Naive thymus-derived CD4-positive, alpha-beta T cell (primary cell): ENCODE data around the gene DPEP2NB. TPM values are rescaled to one million over a fixed set of nuclear protein-coding genes. Genes with fewer than 3 reads are reported as not detected.

Experiments used
- ATAC-seq: fragments of 150-1000 bp; cut with Tn5 transposase; 2 replicates; pipeline ENCODE4 v1.10.0; 2021; ENCODE audit warnings: mild to moderate bottlenecking, moderate library complexity
- CTCF ChIA-PET: fragments of 350-600 bp; sonication (Branson Sonifier 250); formaldehyde crosslinking; loops from one replicate; lab custom pipeline; 2021; ENCODE audit warnings: antibody characterized with exemption; lab: Charles Lee
- POLR2A ChIA-PET: fragments of 350-600 bp; sonication (Branson Sonifier 250); formaldehyde crosslinking; loops from one replicate; lab custom pipeline; 2021; ENCODE audit warnings: antibody characterized with exemption, inconsistent platforms; lab: Charles Lee
- DNase-seq, 9 donors: peaks; one replicate each; pipeline versions ENCODE4 v3.0.0 to v3.0.0-alpha.2; 2020 to 2022; ENCODE audit warnings: mixed read lengths in 1 of 9
- H3K27ac ChIP-seq: one replicate; pipeline ENCODE4 v1.7.0; 2013; ENCODE audit warnings: mild to moderate bottlenecking, low read depth, low read length, moderate library complexity
- H3K27me3 ChIP-seq, 2 donors: one replicate each; pipeline ENCODE4 v1.7.0; 2013; ENCODE audit warnings: low read length in 2 of 2, mild to moderate bottlenecking in 2 of 2, moderate library complexity in 2 of 2; ENCODE audit not compliant: control insufficient read depth in 2 of 2, insufficient read depth in 2 of 2
- H3K36me3 ChIP-seq, 3 experiments: 1 replicate in 2 of 3; 2 replicates in 1 of 3; pipeline ENCODE4 v1.7.0; 2013; ENCODE audit warnings: low read length in 3 of 3, mild to moderate bottlenecking in 3 of 3, moderate library complexity in 1 of 3; ENCODE audit not compliant: insufficient read depth in 3 of 3, control insufficient read depth in 2 of 3
- H3K4me1 ChIP-seq, 2 donors: one replicate each; pipeline ENCODE4 v1.7.0; 2013; ENCODE audit warnings: low read length in 2 of 2, mild to moderate bottlenecking in 2 of 2, moderate library complexity in 1 of 2; ENCODE audit not compliant: control insufficient read depth in 2 of 2, insufficient read depth in 2 of 2
- H3K4me3 ChIP-seq: 2 replicates; pipeline ENCODE4 v1.7.0; 2013; ENCODE audit warnings: mild to moderate bottlenecking, low read length
- H3K9me3 ChIP-seq, 3 experiments: 1 replicate in 2 of 3; 2 replicates in 1 of 3; pipeline ENCODE4 v1.7.0; 2013; ENCODE audit warnings: low read length in 3 of 3; ENCODE audit not compliant: control insufficient read depth in 2 of 3
- H3K27ac Mint-ChIP-seq, 9 donors: one replicate each; pipeline ENCODE4 v1.8.0; 2020 to 2022; ENCODE audit warnings: mixed read lengths in 9 of 9, mild to moderate bottlenecking in 8 of 9, moderate library complexity in 5 of 9, inconsistent platforms in 2 of 9
- H3K27me3 Mint-ChIP-seq, 5 donors: one replicate each; pipeline ENCODE4 v1.8.0; 2021 to 2022; ENCODE audit warnings: mixed read lengths in 5 of 5, mild to moderate bottlenecking in 1 of 5
- H3K36me3 Mint-ChIP-seq, 5 donors: one replicate each; pipeline ENCODE4 v1.8.0; 2020 to 2022; ENCODE audit warnings: mixed read lengths in 5 of 5, mild to moderate bottlenecking in 3 of 5, inconsistent platforms in 1 of 5
- H3K4me1 Mint-ChIP-seq, 7 donors: one replicate each; pipeline ENCODE4 v1.8.0; 2020 to 2022; ENCODE audit warnings: mixed read lengths in 7 of 7, mild to moderate bottlenecking in 3 of 7, inconsistent platforms in 1 of 7
- H3K4me3 Mint-ChIP-seq, 10 donors: one replicate each; pipeline ENCODE4 v1.8.0; 2020 to 2022; ENCODE audit warnings: mild to moderate bottlenecking in 10 of 10, mixed read lengths in 10 of 10, moderate library complexity in 6 of 10, inconsistent platforms in 2 of 10
- H3K9me3 Mint-ChIP-seq, 11 donors: one replicate each; pipeline ENCODE4 v1.8.0; 2020 to 2022; ENCODE audit warnings: mixed read lengths in 11 of 11, mild to moderate bottlenecking in 4 of 11, inconsistent platforms in 1 of 11, moderate library complexity in 1 of 11
- intact Hi-C, 2 donors: fragments of 100-400 bp; cut with micrococcal nuclease; formaldehyde crosslinking; loops; one replicate each; pipeline ENCODE4 v1.15.1; 2023
- polyA plus RNA-seq, 2 donors: library from polyadenylated mRNA; unstranded; fragments of 300-500 nt; fragmentation: Illumina TruSeq; gene quantifications; one replicate each; pipeline ENCODE4 v1.2.3, GENCODE V29; 2021
- total RNA-seq, 6 experiments: library from RNA in 5 of 6; stranded (reverse) in 5 of 6; gene quantifications; 1 replicate in 5 of 6; 2 replicates in 1 of 6; pipeline ENCODE4 v1.2.3 and lab custom pipeline; 2021 to 2026

The DPEP2NB gene
- total RNA-seq (not detected), polyA plus RNA-seq (not detected), total RNA-seq (lab: John Stamatoyannopoulos, UW) (not detected)

- no peak within 1 kb of the TSS for H3K4me3 ChIP-seq
- no peaks in the 10 kb centered on the region for H3K4me1 ChIP-seq
- DNase-seq (no peak), ATAC-seq (no peak)
- H3K9me3 ChIP-seq, result no peaks in the 10 kb centered on the region
- ChIA-PET POLR2A (interaction anchor here (12.0 kb wide), 1 partner anchor 17 kb away, joined by 422 read pairs; the partner anchor contains the start of gene DPEP2), CTCF (no interaction called here)
- no peak within 1 kb of the TSS for H3K27ac ChIP-seq
- intact Hi-C loops, result no loop called here
- peaks cover 0 to under 1% (median 0%) of the 10 kb centered on the region in 5 donors for H3K27me3 Mint-ChIP-seq
- H3K27me3 ChIP-seq, result no peaks in the 10 kb centered on the region
- no peak within 1 kb of the TSS for H3K4me3 Mint-ChIP-seq
- H3K27ac Mint-ChIP-seq, result peak within 1 kb of the TSS in 3 of 9 donors; percentile 36 to 72 (median 51)
- H3K36me3 Mint-ChIP-seq, result peaks cover 0 to 3% (median 0%) of the 10 kb centered on the region in 5 donors
- peaks cover 6 to 18% (median 13%) of the 10 kb centered on the region in 7 donors for H3K4me1 Mint-ChIP-seq
- peaks cover 0 to 4% (median 0%) of the 10 kb centered on the region in 3 experiments for H3K36me3 ChIP-seq
- no peaks in the 10 kb centered on the region for H3K9me3 Mint-ChIP-seq
Observed at GRCh38 chr16:68015681-68016080, at the start of gene DPEP2NB. Gene DPEP2NB (minus strand): TSS chr16:68015911. CDS start chr16:68015770, 141 bp downstream.

DNA sequence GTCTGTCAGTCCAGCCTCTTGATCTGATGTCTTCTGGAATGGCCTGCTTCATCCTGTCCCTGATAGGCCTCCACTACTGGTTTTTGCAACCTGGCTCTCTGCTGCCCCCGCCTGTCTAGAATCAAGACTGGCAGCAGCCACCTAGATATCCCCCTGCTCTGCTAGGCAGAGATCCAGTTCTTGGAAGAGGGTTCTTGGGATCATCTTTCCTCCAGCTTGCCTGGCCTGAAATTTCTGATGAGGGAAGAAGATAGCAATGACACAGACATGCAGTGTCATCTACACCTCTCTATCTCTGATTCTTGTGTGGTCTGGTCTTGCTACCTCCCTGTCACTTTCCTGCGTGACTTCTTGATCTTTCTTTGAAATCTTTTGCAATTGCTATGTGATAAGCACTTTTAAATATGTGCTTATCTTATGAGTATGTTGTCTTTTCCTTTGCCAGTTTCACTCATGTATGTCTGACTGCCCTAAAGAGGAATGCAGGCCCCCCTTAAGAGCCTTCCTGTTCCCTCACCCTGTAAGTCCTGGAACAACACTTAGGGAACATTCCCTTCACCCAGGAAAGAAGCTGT lies 49.2 kb upstream of the DPEP2NB start:
- Histone ChIP-seq H3K4me1 (peaks cover 56 to 67% of the 10 kb centered on the region in 2 donors), H3K9me3 (no peaks in the 10 kb centered on the region), H3K27me3 (no peaks in the 10 kb centered on the region), H3K27ac (peak overlapping the region; percentile 52), H3K36me3 (no peaks in the 10 kb centered on the region), H3K4me3 (no peak overlapping the region)
- Mint-ChIP-seq H3K4me1 (peaks cover 60 to 86% (median 76%) of the 10 kb centered on the region in 7 donors), H3K27ac (peak overlapping the region; percentile 65 to 90 (median 83)), H3K36me3 (peaks cover 5 to 41% (median 14%) of the 10 kb centered on the region in 5 donors), H3K9me3 (no peaks in the 10 kb centered on the region), H3K4me3 (peak overlapping the region; percentile 3 to 69 (median 34)), H3K27me3 (no peaks in the 10 kb centered on the region)
- intact Hi-C loops, result loop anchor here (1.0 to 5.0 kb wide), 7 partner anchors 19 to 543 kb away; no protein-coding TSS in a partner anchor
- CTCF ChIA-PET, result interaction anchor here (0.5 to 6.0 kb wide), 18 partner anchors 15 to 544 kb away, joined by 3 to 30 read pairs (median 4); partner anchors contain the start of genes NFATC3 and NRN1L
- ATAC-seq (peak; percentile 84), DNase-seq (peak; percentile 45 to 72 (median 65))
- POLR2A ChIA-PET, result interaction anchor here (0.6 to 17.2 kb wide), 7 partner anchors 19 to 95 kb away, joined by 3 to 300 read pairs (median 4); partner anchors contain the start of gene NFATC3

DNA sequence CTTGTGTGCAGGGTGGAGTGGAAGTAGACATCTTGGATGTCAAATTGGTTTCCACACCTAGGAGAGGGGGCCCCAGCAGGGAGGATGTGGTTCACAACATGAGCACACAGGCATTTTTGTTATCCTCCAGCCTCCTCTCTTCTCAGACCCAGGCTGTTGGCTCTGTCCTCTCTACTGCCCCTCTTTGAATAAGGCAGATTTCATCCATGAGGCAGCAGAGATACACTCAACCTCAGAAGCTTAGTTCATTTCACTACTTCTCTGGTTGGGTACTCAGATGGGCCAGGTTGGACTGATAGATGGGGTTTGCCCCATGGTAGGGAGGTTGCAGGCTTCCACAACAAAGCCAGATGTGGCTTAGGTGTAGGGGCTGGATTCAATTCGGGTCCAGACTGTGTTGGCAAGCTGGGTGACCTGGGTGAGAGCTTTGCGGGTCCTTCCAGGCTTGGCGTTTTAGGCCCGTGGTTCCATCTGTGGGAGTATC lies 47.2 kb upstream of the DPEP2NB start:
- no peaks in the 10 kb centered on the region for H3K9me3 ChIP-seq
- H3K27me3 Mint-ChIP-seq, result no peaks in the 10 kb centered on the region
- no peaks in the 10 kb centered on the region for H3K27me3 ChIP-seq
- peak overlapping the region; percentile 41 to 87 (median 83) for H3K27ac Mint-ChIP-seq
- intact Hi-C loops, result loop anchor here in 1 of 2 donors (5.0 kb wide), 1 partner anchor 541 kb away; no protein-coding TSS in a partner anchor
- ChIA-PET CTCF (interaction anchor here (1.4 to 6.0 kb wide), 6 partner anchors 17 to 246 kb away, joined by 4 to 30 read pairs (median 14); partner anchors contain the start of genes NFATC3 and NRN1L), POLR2A (interaction anchor here (0.8 to 17.2 kb wide), 6 partner anchors 9 to 211 kb away, joined by 3 to 300 read pairs (median 6); partner anchors contain the start of genes DPEP2 and NFATC3)
- peak; percentile 71 for ATAC-seq
- no peaks in the 10 kb centered on the region for H3K36me3 ChIP-seq
- H3K9me3 Mint-ChIP-seq, result no peaks in the 10 kb centered on the region
- H3K4me3 ChIP-seq, result peak overlapping the region; percentile 14
- peak in 5 of 9 donors; percentile 34 to 49 (median 38) for DNase-seq
- peaks cover 45 to 72% of the 10 kb centered on the region in 2 donors for H3K4me1 ChIP-seq
- H3K4me1 Mint-ChIP-seq, result peaks cover 52 to 83% (median 75%) of the 10 kb centered on the region in 7 donors
- peak overlapping the region; percentile 25 to 62 (median 49) for H3K4me3 Mint-ChIP-seq
- H3K36me3 Mint-ChIP-seq, result peaks cover 6 to 45% (median 19%) of the 10 kb centered on the region in 5 donors
- peak overlapping the region; percentile 25 for H3K27ac ChIP-seq

DNA sequence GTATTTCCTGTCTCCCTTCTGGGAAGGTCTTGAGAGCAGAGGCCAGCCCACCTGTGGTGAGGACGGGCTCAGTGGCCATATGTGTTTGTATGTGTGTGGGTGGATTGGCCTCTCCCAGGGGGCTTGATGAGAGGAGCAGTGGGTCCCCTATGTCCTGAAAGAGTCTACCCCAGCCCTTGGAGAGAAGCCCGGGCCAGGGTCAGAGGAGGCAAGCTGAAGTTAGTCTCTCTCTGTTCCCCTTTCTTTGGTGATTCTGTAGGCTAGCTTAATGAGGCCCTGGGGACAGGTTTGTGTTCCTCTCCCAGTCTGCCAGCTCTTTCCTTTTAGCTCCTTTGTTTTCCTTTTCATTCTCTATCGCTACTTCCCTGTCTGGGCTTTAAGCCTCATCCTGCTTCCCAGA lies 45.7 kb upstream of the DPEP2NB start:
- Mint-ChIP-seq H3K27me3 (no peaks in the 10 kb centered on the region), H3K27ac (peak overlapping the region; percentile 59 to 84 (median 79)), H3K4me1 (peaks cover 45 to 73% (median 65%) of the 10 kb centered on the region in 7 donors), H3K4me3 (peak overlapping the region in 3 of 10 donors; percentile 16 to 56 (median 49)), H3K36me3 (peaks cover 6 to 41% (median 24%) of the 10 kb centered on the region in 5 donors), H3K9me3 (no peaks in the 10 kb centered on the region)
- no peak overlapping the region for H3K27ac ChIP-seq
- no peak for ATAC-seq
- peaks cover 41 to 70% of the 10 kb centered on the region in 2 donors for H3K4me1 ChIP-seq
- H3K36me3 ChIP-seq, result peaks cover 0 to under 1% (median 0%) of the 10 kb centered on the region in 3 experiments
- intact Hi-C loops, result loop anchor here in 1 of 2 donors (5.0 kb wide), 1 partner anchor 539 kb away; no protein-coding TSS in a partner anchor
- ChIA-PET POLR2A (interaction anchor here (0.6 to 17.2 kb wide), 6 partner anchors 9 to 63 kb away, joined by 3 to 300 read pairs (median 4); partner anchors contain the start of gene NFATC3), CTCF (interaction anchor here (0.6 to 6.0 kb wide), 4 partner anchors 21 to 59 kb away, joined by 3 to 30 read pairs (median 3); partner anchors contain the start of gene NFATC3)
- H3K27me3 ChIP-seq, result no peaks in the 10 kb centered on the region
- no peak overlapping the region for H3K4me3 ChIP-seq
- H3K9me3 ChIP-seq, result no peaks in the 10 kb centered on the region
- no peak for DNase-seq

GRCh38 chr16:68059804-68060203 lies 44.1 kb upstream of the DPEP2NB start:
- Mint-ChIP-seq H3K4me3 (peak overlapping the region in 1 of 10 donors; percentile 23), H3K27ac (peak overlapping the region; percentile 1 to 62 (median 24)), H3K36me3 (peaks cover 9 to 46% (median 28%) of the 10 kb centered on the region in 5 donors), H3K27me3 (no peaks in the 10 kb centered on the region), H3K4me1 (peaks cover 37 to 68% (median 50%) of the 10 kb centered on the region in 7 donors), H3K9me3 (no peaks in the 10 kb centered on the region)
- ATAC-seq (no peak), DNase-seq (no peak)
- H3K27ac ChIP-seq, result no peak overlapping the region
- ChIA-PET CTCF (interaction anchor here (0.7 to 1.2 kb wide), 2 partner anchors 10 to 16 kb away, joined by 3 read pairs; no protein-coding TSS in a partner anchor), POLR2A (interaction anchor here (1.6 to 17.2 kb wide), 2 partner anchors 10 to 24 kb away, joined by 5 to 300 read pairs; partner anchors contain the start of gene NFATC3)
- peaks cover 0 to 11% (median 0%) of the 10 kb centered on the region in 3 experiments for H3K36me3 ChIP-seq
- H3K27me3 ChIP-seq, result no peaks in the 10 kb centered on the region
- intact Hi-C loops, result loop anchor here in 1 of 2 donors (5.0 kb wide), 1 partner anchor 538 kb away; no protein-coding TSS in a partner anchor
- no peaks in the 10 kb centered on the region for H3K9me3 ChIP-seq
- no peak overlapping the region for H3K4me3 ChIP-seq
- H3K4me1 ChIP-seq, result peaks cover 25 to 54% of the 10 kb centered on the region in 2 donors

- Mint-ChIP-seq H3K27me3 (no peaks in the 10 kb centered on the region), H3K9me3 (no peaks in the 10 kb centered on the region), H3K4me1 (peaks cover 7 to 28% (median 12%) of the 10 kb centered on the region in 7 donors), H3K27ac (no peak overlapping the region), H3K4me3 (no peak overlapping the region), H3K36me3 (peaks cover 9 to 53% (median 21%) of the 10 kb centered on the region in 5 donors)
- Histone ChIP-seq H3K4me1 (peaks cover 0 to 15% of the 10 kb centered on the region in 2 donors), H3K27ac (no peak overlapping the region), H3K27me3 (no peaks in the 10 kb centered on the region), H3K4me3 (no peak overlapping the region), H3K36me3 (peaks cover 0 to 23% (median 0%) of the 10 kb centered on the region in 3 experiments), H3K9me3 (no peaks in the 10 kb centered on the region)
- ATAC-seq (no peak), DNase-seq (no peak)
- POLR2A ChIA-PET, result interaction anchor here (1.0 kb wide), 1 partner anchor 10 kb away, joined by 3 read pairs; no protein-coding TSS in a partner anchor
- intact Hi-C loops, result no loop called here
- CTCF ChIA-PET, result no interaction called here
Observed at GRCh38 chr16:68055395-68055794, 39.7 kb upstream of the DPEP2NB start.
